Naive B cell (primary cell): Measurements from ENCODE around the gene SLC16A8. TPM values are rescaled to one million over a fixed set of nuclear protein-coding genes. Genes with fewer than 3 reads are reported as not detected.

ENCODE experiments used
- ATAC-seq, 2 donors: fragments of 150-1000 bp; cut with Tn5 transposase; 2 replicates each; pipeline ENCODE4 v1.10.0; 2021; ENCODE audit warnings: low read depth in 2 of 2, mild to moderate bottlenecking in 2 of 2, moderate library complexity in 2 of 2
- DNase-seq: peaks from one replicate; pipeline ENCODE4 v3.0.0; 2022
- H3K27ac Mint-ChIP-seq, 6 donors: one replicate each; pipeline ENCODE4 v1.8.0; 2020 to 2022; ENCODE audit warnings: mild to moderate bottlenecking in 6 of 6, mixed read lengths in 6 of 6, moderate library complexity in 5 of 6, inconsistent platforms in 2 of 6
- H3K27me3 Mint-ChIP-seq, 3 donors: one replicate each; pipeline ENCODE4 v1.8.0; 2021 to 2022; ENCODE audit warnings: mixed read lengths in 3 of 3, mild to moderate bottlenecking in 1 of 3
- H3K36me3 Mint-ChIP-seq, 2 donors: one replicate each; pipeline ENCODE4 v1.8.0; 2020 to 2022; ENCODE audit warnings: mixed read lengths in 2 of 2, inconsistent platforms in 1 of 2, mild to moderate bottlenecking in 1 of 2
- H3K4me1 Mint-ChIP-seq, 3 donors: one replicate each; pipeline ENCODE4 v1.8.0; 2020 to 2022; ENCODE audit warnings: mixed read lengths in 3 of 3, inconsistent platforms in 1 of 3, mild to moderate bottlenecking in 1 of 3, moderate library complexity in 1 of 3
- H3K4me3 Mint-ChIP-seq, 8 donors: one replicate each; pipeline ENCODE4 v1.8.0; 2020 to 2022; ENCODE audit warnings: mild to moderate bottlenecking in 8 of 8, mixed read lengths in 8 of 8, moderate library complexity in 8 of 8, inconsistent platforms in 2 of 8
- H3K9me3 Mint-ChIP-seq, 7 donors: one replicate each; pipeline ENCODE4 v1.8.0; 2020 to 2022; ENCODE audit warnings: mixed read lengths in 7 of 7, mild to moderate bottlenecking in 5 of 7, inconsistent platforms in 2 of 7, moderate library complexity in 1 of 7
- polyA plus RNA-seq, 6 donors: library from polyadenylated mRNA; unstranded; fragments of 300-500 nt; fragmentation: Illumina TruSeq; gene quantifications; one replicate each; pipeline ENCODE4 v1.2.3, GENCODE V29; 2021; ENCODE audit warnings: low read depth in 6 of 6

Gene SLC16A8
- polyA plus RNA-seq, 6 donors from 2014 or later: not detected

GRCh38 chr22:38078046-38078840 is 5.7 kb downstream of the SLC16A8 start:
- DNase-seq (no peak), ATAC-seq (no peak)
- no peaks in the 10 kb centered on the region for H3K9me3 Mint-ChIP-seq
- peaks cover 0 to 8% of the 10 kb centered on the region in 2 donors for H3K36me3 Mint-ChIP-seq
- H3K27me3 Mint-ChIP-seq: peaks cover 2 to 32% (median 10%) of the 10 kb centered on the region in 3 donors
- peaks cover 0 to 11% (median 7%) of the 10 kb centered on the region in 3 donors for H3K4me1 Mint-ChIP-seq
- H3K27ac Mint-ChIP-seq: no peak overlapping the region
- H3K4me3 Mint-ChIP-seq: peak overlapping the region in 1 of 8 donors; percentile 35

DNA sequence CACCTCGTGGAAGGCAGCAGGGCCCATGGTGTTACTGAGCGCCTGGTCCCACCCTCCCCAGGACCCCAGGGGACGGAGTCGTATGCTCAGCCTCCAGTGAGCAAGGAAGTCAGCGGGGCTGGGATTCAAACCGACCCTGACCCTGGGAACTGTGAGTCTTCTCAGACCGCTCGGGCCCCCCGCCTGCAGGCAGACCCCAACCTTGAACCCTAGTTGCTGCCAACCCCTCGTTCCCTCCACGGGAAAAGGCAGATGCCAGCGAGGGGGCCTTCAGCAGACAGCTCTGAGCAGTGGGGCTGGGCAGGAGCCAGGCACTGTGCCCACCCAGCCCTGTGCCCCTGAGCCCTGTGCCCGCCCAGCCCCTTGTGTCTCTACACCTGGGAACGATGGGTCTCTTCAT is 6.4 kb downstream of the SLC16A8 start:
- Mint-ChIP-seq H3K4me3 (no peak overlapping the region), H3K27ac (no peak overlapping the region), H3K27me3 (peaks cover 0 to 26% (median 10%) of the 10 kb centered on the region in 3 donors), H3K36me3 (peaks cover 0 to 8% of the 10 kb centered on the region in 2 donors), H3K4me1 (peaks cover 0 to 10% (median 4%) of the 10 kb centered on the region in 3 donors), H3K9me3 (no peaks in the 10 kb centered on the region)
- ATAC-seq: no peak
- no peak for DNase-seq

GRCh38 chr22:38077096-38077495 is 6.9 kb downstream of the SLC16A8 start:
- H3K4me1 Mint-ChIP-seq: peaks cover 0 to 5% (median 4%) of the 10 kb centered on the region in 3 donors
- peak overlapping the region in 1 of 6 donors; percentile 40 for H3K27ac Mint-ChIP-seq

GRCh38 chr22:38075961-38076360 is 8.0 kb downstream of the SLC16A8 start:
- no peaks in the 10 kb centered on the region for H3K4me1 Mint-ChIP-seq
- DNase-seq (no peak), ATAC-seq (no peak)
- peaks cover 0 to 15% (median 10%) of the 10 kb centered on the region in 3 donors for H3K27me3 Mint-ChIP-seq
- no peak overlapping the region for H3K4me3 Mint-ChIP-seq
- H3K27ac Mint-ChIP-seq: no peak overlapping the region
- no peaks in the 10 kb centered on the region for H3K9me3 Mint-ChIP-seq
- H3K36me3 Mint-ChIP-seq: peaks cover 0 to 14% of the 10 kb centered on the region in 2 donors

More at GRCh38 chr22:38077096-38077495, 6.9 kb downstream of the SLC16A8 start:
- Mint-ChIP-seq H3K9me3 (no peaks in the 10 kb centered on the region), H3K27me3 (peaks cover 0 to 21% (median 10%) of the 10 kb centered on the region in 3 donors), H3K4me3 (no peak overlapping the region), H3K36me3 (peaks cover 0 to 13% of the 10 kb centered on the region in 2 donors)
- ATAC-seq (no peak), DNase-seq (no peak)

DNA sequence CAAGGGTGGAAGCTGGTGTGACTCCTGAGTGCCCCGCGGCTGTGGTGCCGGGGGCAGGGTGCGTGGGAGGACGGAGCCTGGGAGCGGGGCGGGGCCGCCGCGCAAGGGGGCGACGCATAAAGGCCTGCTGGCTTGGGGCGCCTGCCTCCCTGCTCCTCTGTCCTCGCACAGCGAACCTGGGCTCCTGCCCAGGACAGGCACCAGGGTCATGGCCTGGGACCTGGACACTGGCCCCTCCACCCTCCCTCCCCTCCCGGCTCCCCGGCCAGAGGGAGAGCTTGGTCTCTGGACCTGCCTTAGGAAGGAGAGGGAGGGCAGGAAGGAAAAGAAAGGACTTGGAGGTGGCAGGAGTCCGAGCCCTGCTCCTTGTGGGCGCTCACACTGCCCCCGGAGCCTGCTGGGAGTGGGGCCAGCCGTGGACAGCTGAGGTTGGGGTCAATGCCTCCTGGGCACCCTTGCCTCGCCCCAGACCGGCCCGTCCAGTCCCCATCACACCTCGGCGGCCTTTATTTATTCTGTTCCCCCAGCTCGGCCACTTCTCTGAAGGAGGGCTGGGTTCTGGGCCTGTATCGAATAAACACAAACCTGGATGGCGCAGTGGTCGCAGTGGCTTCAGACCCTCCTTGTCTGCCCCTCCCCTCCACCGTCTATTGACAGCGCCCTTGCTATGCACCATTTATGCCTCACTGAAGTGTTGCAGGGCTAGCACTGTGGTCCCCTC is 8.7 kb downstream of the SLC16A8 start:
- Mint-ChIP-seq H3K36me3 (peaks cover 0 to 21% of the 10 kb centered on the region in 2 donors), H3K4me3 (no peak overlapping the region), H3K4me1 (no peaks in the 10 kb centered on the region), H3K27ac (no peak overlapping the region), H3K27me3 (peaks cover 0 to 10% (median 7%) of the 10 kb centered on the region in 3 donors), H3K9me3 (no peaks in the 10 kb centered on the region)
- DNase-seq: no peak
- no peak for ATAC-seq

GRCh38 chr22:38074181-38075104 is 9.5 kb downstream of the SLC16A8 start:
- DNase-seq: no peak
- ATAC-seq: no peak
- Mint-ChIP-seq H3K27ac (no peak overlapping the region), H3K4me3 (no peak overlapping the region), H3K4me1 (no peaks in the 10 kb centered on the region), H3K9me3 (no peaks in the 10 kb centered on the region), H3K36me3 (peaks cover 0 to 23% of the 10 kb centered on the region in 2 donors), H3K27me3 (peaks cover 0 to 2% (median 0%) of the 10 kb centered on the region in 3 donors)

DNA sequence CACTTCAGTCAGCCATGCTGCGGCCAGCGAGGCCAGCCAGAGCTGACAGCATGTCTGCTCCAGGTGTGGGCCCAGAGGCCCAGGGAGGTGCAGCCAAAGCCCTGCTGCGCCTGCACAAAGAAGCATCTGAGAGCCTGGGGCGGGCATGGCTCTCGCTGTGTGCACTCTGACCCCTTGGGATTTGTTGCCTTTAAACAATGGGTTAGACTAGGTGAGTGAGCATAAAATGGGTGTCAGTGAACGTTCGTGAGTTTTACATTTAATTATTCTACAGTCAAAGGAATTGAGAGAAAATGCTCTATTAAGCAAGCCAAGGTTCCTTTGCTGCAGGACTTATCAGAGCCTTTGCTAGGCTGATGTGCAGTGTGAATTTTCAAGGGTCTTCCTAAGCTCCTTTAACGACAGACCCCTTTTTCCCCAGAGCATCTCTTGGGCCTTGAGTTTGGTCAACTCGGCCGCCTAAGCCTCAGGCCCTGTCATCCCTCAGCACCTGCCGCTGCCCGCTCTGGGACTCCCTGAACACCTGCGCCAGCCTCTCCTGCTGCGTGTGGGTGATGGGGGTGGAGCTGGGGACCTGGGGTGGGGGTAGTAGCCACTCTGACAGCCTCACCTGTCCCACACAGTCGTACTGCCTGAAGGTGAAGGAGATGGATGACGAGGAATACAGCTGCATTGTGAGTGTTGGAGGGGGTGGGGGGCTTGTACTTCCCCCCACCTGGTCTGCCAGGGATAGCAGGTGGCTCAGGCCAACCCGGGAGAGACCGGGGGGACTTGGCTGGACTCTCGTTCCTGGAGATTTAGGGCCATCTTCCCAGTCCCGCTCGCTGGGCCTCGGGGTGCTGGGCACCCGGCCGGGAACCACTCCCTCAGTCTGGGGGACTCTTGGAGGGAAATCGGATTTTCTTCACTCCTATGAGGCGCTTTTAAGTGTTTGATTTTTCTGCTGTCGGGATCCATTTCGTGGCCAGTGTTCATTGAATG is 10.5 kb downstream of the SLC16A8 start:
- H3K4me3 Mint-ChIP-seq: no peak overlapping the region
- ATAC-seq (no peak), DNase-seq (no peak)
- no peaks in the 10 kb centered on the region for H3K4me1 Mint-ChIP-seq
- no peaks in the 10 kb centered on the region for H3K9me3 Mint-ChIP-seq
- H3K36me3 Mint-ChIP-seq: peaks cover 0 to 23% of the 10 kb centered on the region in 2 donors
- no peaks in the 10 kb centered on the region for H3K27me3 Mint-ChIP-seq
- no peak overlapping the region for H3K27ac Mint-ChIP-seq

GRCh38 chr22:38072322-38073149 is 11.4 kb downstream of the SLC16A8 start:
- no peak for DNase-seq
- Mint-ChIP-seq H3K27me3 (no peaks in the 10 kb centered on the region), H3K9me3 (no peaks in the 10 kb centered on the region), H3K4me3 (peak overlapping the region in 1 of 8 donors; percentile 74), H3K27ac (peak overlapping the region in 1 of 6 donors; percentile 12), H3K36me3 (peaks cover 0 to 30% of the 10 kb centered on the region in 2 donors), H3K4me1 (no peaks in the 10 kb centered on the region)
- no peak for ATAC-seq

DNA sequence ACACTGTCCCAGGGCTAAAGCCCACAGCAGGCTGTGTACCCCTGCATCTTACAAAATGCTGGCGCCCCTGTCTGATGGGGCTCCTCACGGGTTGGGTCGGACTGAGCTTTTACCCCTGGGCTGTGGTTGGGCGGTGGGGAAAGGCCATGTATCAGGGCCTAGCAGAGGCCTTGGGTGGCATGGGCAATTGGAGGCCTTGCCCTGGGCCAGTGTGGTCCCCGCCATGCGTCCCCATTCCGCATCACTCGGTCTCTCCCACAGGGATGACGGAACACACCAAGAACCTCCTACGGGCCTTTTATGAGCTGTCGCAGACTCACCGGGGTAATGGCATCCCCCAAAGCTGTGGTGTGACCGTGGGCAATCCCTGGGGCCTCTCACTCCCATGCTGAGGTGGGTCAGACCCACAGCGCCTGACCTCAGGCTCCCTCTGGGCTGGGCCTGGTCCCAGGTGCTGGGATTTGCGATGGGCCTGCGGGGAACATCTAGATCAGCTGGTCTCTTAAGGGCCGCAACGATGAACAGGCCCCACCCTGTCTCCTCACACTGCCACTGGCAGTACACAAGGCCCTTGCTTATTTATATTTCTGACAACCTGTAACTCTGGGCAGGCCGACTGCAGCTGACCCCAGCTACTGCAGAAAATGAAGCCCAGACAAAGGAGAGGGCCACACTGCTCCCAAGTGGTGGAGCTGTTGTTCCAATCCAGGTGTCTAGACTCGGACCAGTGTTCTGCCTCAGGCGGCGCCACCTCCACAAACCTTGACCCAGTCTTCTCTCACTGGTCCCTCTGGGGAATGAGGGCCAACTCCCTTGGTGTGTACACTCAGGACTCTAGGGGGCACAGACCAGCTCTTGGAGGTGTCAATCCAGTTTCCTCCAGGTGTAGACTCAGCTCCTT is 12.3 kb downstream of the SLC16A8 start:
- Mint-ChIP-seq H3K27me3 (no peaks in the 10 kb centered on the region), H3K9me3 (no peaks in the 10 kb centered on the region), H3K4me3 (no peak overlapping the region), H3K27ac (no peak overlapping the region), H3K4me1 (no peaks in the 10 kb centered on the region), H3K36me3 (peaks cover 0 to 30% of the 10 kb centered on the region in 2 donors)
- DNase-seq (no peak), ATAC-seq (no peak)

DNA sequence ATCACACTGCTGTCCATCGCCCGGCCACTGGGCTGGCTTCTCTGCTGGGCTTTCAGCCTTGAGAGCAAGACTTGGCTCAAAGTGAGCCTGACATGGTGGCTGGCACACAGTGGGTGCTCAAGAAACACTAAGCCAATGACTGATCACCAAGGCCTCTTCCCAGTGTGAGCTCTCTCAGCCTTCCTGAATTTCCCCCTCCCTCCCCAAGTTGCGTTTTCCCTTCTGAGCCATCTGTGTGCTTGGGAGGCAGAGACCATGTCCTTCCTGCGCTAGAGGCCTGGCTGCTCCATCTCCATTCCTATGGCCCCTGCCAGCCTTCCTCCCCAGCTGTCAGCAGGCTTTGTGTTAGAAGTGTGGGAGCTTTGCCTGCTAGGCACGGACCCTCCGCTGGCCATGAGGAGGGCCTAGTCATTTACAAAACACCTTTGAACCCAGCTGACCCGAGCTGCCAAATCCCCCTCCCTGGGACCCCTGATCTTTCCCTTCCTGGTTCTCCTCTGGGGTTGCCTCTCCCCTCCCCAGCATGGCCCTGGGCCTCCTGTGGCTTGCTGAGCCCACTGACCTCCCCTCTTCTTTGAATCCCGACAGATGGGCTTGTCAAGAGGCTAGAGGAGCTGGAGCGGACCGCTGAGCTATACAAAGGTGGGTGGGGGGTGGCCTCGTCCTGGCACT is 13.6 kb downstream of the SLC16A8 start:
- peaks cover 4 to 39% of the 10 kb centered on the region in 2 donors for H3K36me3 Mint-ChIP-seq
- no peak for ATAC-seq

More for the DNA sequence above, 13.6 kb downstream of the SLC16A8 start:
- Mint-ChIP-seq H3K27ac (peak overlapping the region in 1 of 6 donors; percentile 37), H3K4me3 (peak overlapping the region in 1 of 8 donors; percentile 56), H3K27me3 (no peaks in the 10 kb centered on the region), H3K4me1 (peaks cover 0 to 3% (median 0%) of the 10 kb centered on the region in 3 donors), H3K9me3 (no peaks in the 10 kb centered on the region)
- DNase-seq: no peak
